ENCODE results near the gene TBPL1.

GRCh38 chr6:133989525-133989924, 36.5 kb downstream of the TBPL1 start:
- no peak for TF ChIP-seq CTCF (optimal IDR thresholded peaks at IDR 0.05 in 1 of 3, IDR thresholded peaks at IDR 0.05 in 1 of 3, conservative IDR thresholded peaks at IDR 0.05 in 1 of 3; ENCODE audit: extremely low read depth in 1 of 3, insufficient read depth in 2 of 3, low read length in 3 of 3)
- TF ChIP-seq EZH2 (IDR thresholded peaks at IDR 0.05; ENCODE audit: low read length), result no peak
